Left cardiac atrium (tissue), 4 donors: ENCODE data around the gene SLC49A4. TPM values are rescaled to one million over a fixed set of nuclear protein-coding genes. Genes with fewer than 3 reads are reported as not detected.

ENCODE experiments used
- ATAC-seq, 2 donors: fragments of 200-7000 bp; cut with Tn5 transposase; one replicate each; pipeline ENCODE4 v1.9.1; 2020; ENCODE audit warnings: mild to moderate bottlenecking in 2 of 2, moderate library complexity in 2 of 2
- DNase-seq: peaks from one replicate; pipeline ENCODE4 v3.0.0-alpha.2; 2020
- intact Hi-C, 2 donors: fragments of 100-400 bp; cut with DNase I; formaldehyde crosslinking; loops; one replicate each; pipeline versions ENCODE4 v1.14.1 to v1.15.1; 2022 to 2023
- total RNA-seq, 2 donors: library from RNA; stranded (reverse); fragmentation: NEBNext Ultra II Directional; extraction: Animal tissue kit (Norgen Biotek cat#: 25700); gene quantifications; one replicate each; pipeline ENCODE4 v1.2.1, GENCODE V29; 2021
- donor health status: DM: no; HTN: yes; CAD: no.
- donor health status: DM: no; HTN: yes; CAD: no; lungs with severe emphysema.
- donor health status: DM: yes; HTN: yes; CAD: no.
- donor health status: Dilated cardiomyopathy.

The SLC49A4 gene
- total RNA-seq, 2 donors from 2014 or later: 16.8 to 23.2 TPM

- intact Hi-C loops: no loop called here
- DNase-seq (no peak), ATAC-seq (no peak)
Observed at GRCh38 chr3:122826278-122826677, 31.4 kb downstream of the SLC49A4 start.

- DNase-seq: no peak
- no peak for ATAC-seq
- intact Hi-C loops: no loop called here
Observed at GRCh38 chr3:122828281-122828680, 33.4 kb downstream of the SLC49A4 start.

GRCh38 chr3:122835590-122835989 is 40.7 kb downstream of the SLC49A4 start:
- no peak for ATAC-seq
- intact Hi-C loops: no loop called here
- DNase-seq: no peak

GRCh38 chr3:122843604-122844003 is 48.7 kb downstream of the SLC49A4 start:
- intact Hi-C loops: no loop called here
- DNase-seq: no peak
- ATAC-seq: no peak

- intact Hi-C loops: no loop called here
- ATAC-seq (peak in 1 of 2 donors; percentile 12), DNase-seq (no peak)
Observed at GRCh38 chr3:122857019-122857418, 62.1 kb downstream of the SLC49A4 start.

- DNase-seq (no peak), ATAC-seq (no peak)
- intact Hi-C loops: no loop called here
Observed at GRCh38 chr3:122858373-122858772, 63.5 kb downstream of the SLC49A4 start.

GRCh38 chr3:122859021-122859805 is 64.3 kb downstream of the SLC49A4 start:
- ATAC-seq (no peak), DNase-seq (no peak)
- intact Hi-C loops: no loop called here

GRCh38 chr3:122862381-122862780 is 67.5 kb downstream of the SLC49A4 start:
- no peak for DNase-seq
- intact Hi-C loops: no loop called here
- no peak for ATAC-seq

GRCh38 chr3:122864498-122864897 is 69.6 kb downstream of the SLC49A4 start:
- intact Hi-C loops: no loop called here
- ATAC-seq: no peak
- no peak for DNase-seq

GRCh38 chr3:122868322-122868721 is 73.5 kb downstream of the SLC49A4 start:
- intact Hi-C loops: no loop called here
- no peak for DNase-seq
- no peak for ATAC-seq

- DNase-seq (no peak), ATAC-seq (no peak)
- intact Hi-C loops: no loop called here
Observed at GRCh38 chr3:122873741-122874515, 79.1 kb downstream of the SLC49A4 start.

GRCh38 chr3:122875547-122876127 is 80.8 kb downstream of the SLC49A4 start:
- intact Hi-C loops: no loop called here
- no peak for ATAC-seq
- DNase-seq: no peak

GRCh38 chr3:122880173-122880572 is 85.3 kb downstream of the SLC49A4 start:
- no peak for ATAC-seq
- intact Hi-C loops: no loop called here

GRCh38 chr3:122880624-122881023 is 85.8 kb downstream of the SLC49A4 start:
- intact Hi-C loops: no loop called here
- DNase-seq: no peak
- no peak for ATAC-seq

More at GRCh38 chr3:122880173-122880572, 85.3 kb downstream of the SLC49A4 start:
- no peak for DNase-seq

- ATAC-seq (no peak), DNase-seq (no peak)
- intact Hi-C loops: no loop called here
Observed at GRCh38 chr3:122882361-122882947, 87.6 kb downstream of the SLC49A4 start.

- no peak for ATAC-seq
Observed at GRCh38 chr3:122886251-122886650, 91.4 kb downstream of the SLC49A4 start.

GRCh38 chr3:122886946-122887345 is 92.1 kb downstream of the SLC49A4 start:
- ATAC-seq (no peak), DNase-seq (no peak)
- intact Hi-C loops: no loop called here

More at GRCh38 chr3:122886251-122886650, 91.4 kb downstream of the SLC49A4 start:
- intact Hi-C loops: no loop called here
- DNase-seq: no peak

- intact Hi-C loops: no loop called here
- ATAC-seq (peak; percentile 86 to 93), DNase-seq (peak; percentile 70)
Observed at GRCh38 chr3:122890077-122890719, 95.3 kb downstream of the SLC49A4 start.

- intact Hi-C loops: no loop called here
- no peak for ATAC-seq
- no peak for DNase-seq
Observed at GRCh38 chr3:122890720-122891220, 95.9 kb downstream of the SLC49A4 start.
